GM18499 (cell line): ENCODE results near the gene KRT4.

ENCODE experiments used
- ATAC-seq: cut with Tn5 transposase; IDR thresholded peaks from one replicate; pipeline ENCODE4 v1.9.1; 2021; ENCODE audit warnings: moderate number of reproducible peaks; ENCODE audit not compliant: insufficient read depth, unreplicated experiment

KRT4 gene

DNA sequence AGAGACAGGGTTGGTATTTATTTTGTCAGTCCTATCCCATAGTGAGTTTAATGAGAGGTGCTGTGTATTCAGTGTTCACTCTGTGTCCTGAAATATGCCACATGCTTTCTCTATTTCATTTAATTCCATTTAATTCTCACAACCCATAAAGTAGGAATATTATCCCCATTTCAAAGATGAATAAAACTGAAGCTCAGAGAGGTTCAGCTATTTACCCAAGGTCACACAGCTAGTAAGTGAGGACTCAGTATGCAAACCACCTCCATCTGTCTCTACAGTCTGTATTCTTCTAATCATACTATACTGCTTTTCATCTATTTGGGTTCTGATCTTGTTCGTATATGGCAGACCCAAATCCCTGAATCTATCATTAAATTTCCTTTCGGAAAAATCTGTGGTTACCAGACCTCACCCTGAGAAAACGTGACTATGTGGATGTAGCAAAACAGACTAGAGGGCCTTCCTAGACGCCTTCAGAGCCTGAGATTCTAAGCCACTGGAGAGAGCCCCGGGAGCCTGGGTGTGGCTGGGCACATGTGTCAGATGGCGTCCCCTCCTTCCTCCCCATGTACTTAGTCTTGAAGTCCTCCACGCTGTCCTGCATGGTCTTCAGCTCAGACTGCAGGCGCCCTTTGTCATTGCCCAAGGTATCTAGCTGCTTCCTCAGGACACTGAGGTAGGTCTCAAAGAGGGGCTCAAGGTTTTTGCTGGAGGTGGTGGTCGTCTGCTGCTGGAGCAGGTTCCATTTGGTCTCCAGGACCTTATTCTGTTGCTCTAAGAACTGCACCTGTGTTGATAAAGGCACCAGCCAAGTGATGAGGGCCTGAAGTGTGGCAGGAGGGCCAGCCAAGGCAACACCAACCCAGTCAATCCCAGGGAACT is 2.5 kb downstream of the KRT4 start:
- no peak for ATAC-seq

DNA sequence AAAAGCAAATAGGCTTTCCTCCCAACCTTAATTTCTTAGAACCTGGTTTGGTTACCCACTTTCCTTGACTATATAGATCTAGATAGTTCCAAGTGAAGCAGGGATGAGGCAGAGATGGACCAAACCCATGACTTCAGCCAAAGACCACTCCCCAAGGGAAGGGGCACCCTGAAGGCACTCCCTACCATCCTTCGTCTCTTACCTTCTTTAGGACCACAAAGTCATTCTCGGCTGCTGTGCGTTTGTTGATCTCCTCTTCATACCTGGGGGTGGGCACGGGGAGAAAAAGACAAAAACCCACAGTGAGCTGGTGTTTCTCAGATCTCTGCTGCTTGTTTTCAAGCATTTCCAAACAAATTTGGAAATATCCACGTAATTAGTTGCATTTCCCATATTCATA is 3.4 kb downstream of the KRT4 start:
- ATAC-seq: no peak

DNA sequence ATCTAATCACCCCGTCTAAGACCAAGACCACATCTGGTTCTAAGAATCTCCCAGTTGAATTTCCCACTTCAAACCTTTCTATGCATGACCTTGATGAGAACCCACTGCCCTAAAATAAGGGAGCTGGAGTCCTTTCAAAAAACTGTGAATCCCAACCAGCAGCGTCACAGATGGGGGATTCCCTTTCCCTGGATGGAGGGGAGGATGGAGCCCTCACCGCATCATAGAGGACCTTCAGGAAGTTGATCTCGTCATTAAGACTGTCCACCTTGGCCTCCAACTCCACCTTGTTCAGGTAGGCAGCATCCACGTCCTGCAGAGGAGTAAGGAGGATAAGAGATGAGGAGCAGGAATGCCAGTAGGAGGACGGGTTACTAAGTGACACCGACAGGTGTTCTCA is 4.8 kb downstream of the KRT4 start:
- ATAC-seq: no peak

DNA sequence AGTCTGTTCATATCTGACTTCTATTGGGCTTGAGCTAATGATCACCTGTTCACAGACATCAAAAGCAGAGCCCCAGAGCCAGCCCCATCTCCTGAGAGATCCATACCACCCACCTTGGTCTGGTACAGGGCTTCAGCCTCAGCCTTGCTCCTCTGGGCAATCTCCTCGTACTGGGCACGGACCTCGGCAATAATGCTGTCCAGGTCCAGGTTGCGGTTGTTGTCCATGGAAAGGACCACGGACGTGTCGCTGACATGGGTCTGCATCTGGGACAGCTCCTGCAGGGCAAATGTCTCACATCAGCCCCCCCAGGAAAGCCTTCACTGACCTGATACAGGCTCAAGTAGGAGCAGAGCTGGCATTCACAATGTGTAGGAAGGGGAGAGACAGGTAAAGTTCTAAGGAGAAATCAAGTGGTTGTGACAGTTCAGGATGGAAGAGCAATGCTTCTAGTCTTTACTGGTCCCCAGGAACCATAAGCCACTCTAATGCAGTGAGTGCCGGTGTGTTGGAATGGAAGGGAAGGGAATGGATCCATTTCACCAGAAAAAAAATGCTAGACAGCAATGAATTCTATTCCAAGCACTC is 5.2 kb downstream of the KRT4 start:
- ATAC-seq: no peak

DNA sequence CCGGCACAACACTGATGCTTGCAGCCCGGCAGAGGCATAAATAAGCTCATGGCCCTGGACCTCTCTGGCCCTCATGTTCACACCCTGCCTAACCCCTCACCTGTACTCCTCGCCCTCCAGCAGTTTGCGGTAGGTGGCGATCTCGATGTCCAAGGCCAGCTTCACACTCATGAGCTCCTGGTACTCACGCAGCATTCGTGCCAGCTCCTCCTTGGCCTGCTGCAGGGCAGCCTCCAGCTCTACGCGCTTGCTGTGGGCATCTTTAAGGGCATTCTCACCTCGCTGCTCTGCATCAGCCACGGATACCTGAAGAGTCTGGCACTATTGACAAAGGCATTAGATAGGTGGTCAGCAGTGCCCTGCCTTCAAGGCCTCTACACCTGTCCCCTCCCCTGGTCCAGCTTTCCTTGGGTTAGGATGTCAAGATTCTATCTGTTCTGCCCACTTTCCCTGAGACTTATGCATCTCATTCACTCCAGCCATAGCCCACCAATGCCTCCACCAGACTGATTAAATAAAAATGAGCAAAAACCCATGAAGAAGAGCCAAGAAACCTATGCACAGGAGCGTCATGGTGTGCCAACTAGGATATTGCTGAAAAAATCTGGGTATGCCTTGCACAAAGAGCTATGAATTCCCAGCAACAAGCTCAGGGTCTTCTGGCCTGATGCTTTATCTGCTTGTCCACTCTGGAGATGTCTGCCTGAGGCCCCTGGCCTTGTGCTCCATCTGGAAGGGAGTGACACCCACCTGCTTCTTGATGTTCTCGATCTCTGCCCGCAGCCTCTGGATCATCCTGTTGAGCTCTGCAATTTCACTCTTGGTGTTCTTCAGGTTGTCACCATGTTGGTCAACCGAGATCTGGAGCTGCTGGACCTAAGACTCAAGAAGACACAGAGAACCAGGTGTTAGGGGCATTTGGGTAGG is 6.1 kb downstream of the KRT4 start:
- no peak for ATAC-seq

DNA sequence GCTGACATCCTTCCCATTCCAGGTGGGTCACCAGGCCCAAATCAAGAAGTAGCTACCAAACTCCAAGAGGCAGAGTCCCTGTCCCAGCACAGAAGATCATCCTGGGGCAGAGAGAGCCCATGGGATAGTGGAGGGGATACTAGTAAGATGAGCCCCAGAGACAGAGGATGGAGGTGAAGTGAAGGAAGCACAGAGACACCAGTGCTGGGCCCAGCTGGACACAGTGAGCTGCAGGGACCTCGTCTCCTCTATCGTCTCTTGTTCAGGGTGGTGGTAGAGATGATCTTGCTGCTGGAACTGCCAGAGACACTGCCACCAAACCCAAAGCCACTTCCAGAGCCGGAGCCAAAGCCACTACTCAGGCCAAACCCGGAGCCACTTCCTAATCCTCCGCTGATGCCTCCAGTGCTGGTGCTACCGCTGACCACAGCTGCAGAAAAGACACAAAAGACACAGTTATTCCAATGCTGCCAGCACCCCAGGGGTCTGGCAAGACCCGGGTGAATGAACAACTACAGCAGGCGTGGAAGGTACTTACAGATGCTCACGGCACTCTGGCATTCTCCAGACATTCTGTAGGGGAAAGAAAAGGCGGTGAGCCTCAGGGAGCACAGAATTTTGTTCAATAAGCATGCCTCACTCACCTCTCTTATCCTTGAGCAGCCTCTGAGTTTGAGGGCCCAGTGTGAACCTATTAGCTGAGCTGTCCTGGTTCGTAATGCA is 6.9 kb downstream of the KRT4 start:
- no peak for ATAC-seq

DNA sequence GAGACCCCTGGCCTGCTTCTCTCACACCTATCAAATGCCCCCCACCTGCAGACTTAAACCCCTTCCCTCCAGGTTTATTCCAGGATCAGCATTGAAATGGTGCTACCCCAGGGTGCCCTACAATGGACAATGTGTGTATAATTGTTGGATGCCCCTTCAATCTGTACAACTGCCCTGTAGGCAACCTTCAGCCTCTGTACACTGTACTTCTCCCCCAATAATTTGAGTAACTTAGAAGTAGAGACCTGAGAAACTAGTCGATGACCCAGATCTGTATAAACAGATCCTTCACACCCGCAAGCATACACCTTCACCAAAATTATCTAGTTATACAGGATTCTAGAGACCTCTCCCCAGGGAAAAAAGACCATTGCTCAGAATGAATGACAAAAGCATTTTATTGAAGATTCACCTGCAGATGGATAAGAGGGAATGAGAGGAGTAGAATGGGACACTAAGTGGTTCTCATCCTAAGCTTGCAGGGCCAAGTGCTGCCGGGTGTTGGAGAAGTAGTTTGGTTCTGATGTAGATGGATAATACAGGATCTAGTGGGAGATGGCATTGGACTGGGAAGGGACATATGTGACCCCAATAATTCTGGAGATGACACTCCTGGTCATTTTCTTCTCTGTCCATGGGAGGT is 7.6 kb downstream of the KRT4 start:
- ATAC-seq: no peak

DNA sequence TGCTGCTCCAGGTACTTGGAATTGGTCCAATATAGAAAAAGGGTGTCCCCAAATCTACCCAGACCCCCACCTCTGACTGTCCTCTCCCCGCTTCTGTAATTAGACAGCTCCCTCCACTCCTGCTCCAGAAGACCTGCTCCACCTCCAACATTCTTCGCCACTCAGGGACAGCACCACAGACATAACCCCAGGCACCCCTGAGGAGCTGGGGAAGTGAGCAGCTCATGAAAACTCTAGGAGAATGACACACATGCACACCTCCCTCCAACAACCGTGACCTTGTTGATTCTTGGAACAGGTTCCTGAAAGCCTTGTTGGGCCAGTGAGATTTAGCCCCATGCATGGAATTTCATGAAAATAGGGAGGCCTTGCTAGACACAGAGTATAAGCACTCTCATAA is 8.2 kb downstream of the KRT4 start:
- ATAC-seq: no peak

DNA sequence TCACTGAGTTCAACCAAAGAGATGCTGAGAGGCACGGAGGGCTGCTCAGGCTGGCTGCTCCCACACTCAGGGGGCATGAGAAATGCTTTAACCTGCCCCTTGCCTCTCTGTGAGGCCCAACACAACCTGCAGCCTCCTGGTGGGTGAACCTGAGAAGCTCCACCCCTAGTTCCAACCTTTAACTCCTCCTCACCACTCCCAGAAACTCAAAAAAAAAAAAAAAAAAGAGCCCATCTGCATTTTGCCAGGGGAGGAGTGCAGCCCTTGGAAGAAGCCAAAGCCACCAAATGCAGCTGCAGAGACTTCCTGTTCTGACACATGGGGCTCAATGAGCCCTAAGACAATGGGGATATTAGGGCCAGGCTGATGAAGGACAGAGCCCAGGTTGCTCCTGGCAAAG is 8.9 kb downstream of the KRT4 start:
- ATAC-seq: no peak

DNA sequence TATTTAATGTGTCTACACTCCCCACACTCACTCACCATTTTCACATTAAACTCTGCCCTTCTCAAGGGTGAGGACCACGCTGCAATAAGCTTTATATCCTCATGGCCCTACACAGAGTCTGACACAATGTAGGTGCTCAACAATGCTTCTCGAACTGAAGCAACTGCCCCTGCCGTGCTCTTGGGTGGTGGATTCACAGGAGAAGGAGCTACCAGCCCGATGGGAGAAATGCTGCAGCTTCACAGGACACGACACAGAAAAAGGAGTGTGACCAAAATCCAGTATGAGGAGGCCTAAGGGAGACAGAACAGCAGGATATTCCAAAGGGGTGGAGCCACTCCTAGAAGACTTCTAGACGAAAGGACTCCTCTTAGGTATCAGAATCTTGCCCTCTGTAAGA is 11.5 kb downstream of the KRT4 start:
- ATAC-seq: no peak

DNA sequence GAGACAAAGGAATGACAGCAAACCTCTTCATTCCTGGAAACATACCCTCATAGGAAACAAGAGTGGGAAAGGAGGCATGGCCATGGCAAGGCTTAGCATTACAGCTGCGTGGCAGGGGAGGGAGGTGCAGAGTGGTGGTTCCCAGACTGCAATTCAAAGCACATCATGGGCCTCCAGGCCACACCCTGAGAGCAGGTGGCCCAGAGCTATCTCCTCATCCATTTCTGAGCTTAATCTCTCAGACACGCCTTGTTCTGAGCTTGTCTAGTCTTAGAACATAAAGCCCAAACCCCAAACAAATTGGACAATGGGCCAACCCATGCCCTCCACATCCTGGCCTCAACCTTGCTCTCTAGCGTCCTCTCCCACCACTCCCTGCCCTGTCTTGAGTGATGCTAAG is 12.1 kb downstream of the KRT4 start:
- no peak for ATAC-seq

DNA sequence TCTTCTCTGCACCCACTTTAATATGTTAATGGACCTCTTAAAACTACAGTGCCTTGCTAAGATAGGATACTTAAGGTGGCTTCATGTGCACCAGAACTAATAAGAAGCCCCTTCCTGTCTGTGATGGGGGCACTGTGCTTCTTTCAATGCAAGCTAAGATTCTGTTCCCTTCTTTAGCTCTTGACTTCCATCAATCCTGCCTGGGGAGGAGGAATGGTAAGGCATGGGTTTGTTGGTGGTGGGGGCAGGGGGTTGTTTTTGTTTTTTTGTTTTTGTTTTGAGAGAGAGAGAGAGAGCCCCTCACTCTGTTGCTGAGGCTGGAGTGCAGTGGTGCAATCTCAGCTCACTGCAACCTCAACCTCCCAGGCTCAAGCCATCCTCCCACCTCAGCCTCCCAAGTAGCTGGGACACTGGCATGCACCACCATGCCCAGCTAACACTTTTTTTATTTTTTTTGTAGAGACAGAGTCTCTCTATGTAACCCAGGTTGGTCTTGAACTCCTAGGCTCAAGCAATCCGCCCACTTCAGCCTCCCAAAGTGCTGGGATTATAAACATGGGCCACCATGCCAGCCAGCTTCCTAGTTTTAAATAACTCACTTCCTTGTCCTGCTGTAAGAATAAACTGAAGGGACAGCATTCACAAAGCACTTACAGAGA is 13.5 kb downstream of the KRT4 start:
- ATAC-seq: no peak

DNA sequence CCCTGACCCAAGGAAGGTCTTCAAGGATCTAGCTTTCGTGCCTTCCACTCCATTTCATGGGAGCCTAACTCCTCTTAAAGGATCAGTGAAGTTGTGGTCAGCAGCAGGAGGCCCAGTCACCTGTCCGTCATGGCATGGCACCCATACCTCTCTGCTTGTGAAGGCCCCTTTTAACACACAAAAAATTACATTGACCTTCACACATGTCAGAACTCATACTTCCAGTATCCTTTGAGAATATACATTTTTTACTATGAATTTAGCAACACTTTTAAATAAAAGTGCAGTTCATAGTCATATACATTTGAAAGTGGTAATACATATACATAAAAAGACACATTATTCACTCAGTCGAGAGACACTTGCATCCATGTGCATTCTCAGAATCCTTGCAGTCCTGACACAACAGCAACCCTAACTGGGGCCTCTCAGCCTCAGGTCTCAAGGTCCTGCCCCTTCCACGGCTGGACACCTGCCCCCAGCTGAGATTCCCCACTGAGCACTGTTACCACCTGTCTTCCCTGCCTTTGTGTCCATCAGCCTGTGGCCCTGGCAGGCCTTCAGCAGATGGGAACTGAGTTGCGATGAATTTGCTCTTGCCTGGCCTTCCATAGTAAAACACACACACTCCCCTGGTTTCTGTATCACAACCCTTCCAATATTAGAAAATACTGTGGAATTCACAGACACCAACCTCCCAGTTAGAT is 14.3 kb downstream of the KRT4 start:
- no peak for ATAC-seq

DNA sequence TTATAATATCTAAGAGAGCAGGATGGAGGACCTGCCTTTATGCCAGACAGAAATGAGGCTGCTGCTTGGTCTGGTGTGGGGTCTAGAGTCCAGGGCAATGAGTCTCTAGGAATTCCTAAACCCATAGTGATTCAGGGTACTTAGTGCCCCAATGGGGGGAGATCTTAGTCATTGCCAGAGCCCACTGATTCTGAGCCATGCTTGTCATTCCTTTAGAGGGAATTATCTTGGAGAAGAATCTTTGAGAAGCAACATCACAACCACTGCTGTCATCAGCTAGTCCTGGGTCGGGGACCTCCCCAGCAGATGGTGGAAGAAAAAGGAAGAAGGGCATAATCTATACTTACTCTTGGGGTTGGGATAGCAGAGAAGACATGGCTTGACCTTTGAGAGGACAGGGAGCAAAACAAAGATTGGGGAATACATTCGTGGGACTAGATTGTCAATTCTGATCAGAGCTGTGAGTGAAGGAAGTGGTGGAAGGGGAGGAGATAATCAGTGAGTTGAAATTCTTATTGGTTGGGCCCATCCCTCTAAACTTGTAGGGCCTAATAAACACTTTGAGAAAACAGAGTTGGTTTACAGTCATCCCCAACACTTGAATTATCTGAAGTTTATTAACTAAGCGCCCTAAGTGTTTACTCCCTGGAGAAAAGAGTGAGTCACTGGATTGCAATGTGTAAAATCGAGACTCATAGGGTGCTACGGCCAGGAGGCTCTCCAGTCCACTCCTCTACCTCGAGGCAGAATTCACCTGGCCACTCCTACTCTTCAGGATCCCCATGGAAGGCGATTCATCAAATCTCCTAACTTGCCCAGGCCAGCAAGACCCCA is 15.0 kb downstream of the KRT4 start:
- no peak for ATAC-seq

DNA sequence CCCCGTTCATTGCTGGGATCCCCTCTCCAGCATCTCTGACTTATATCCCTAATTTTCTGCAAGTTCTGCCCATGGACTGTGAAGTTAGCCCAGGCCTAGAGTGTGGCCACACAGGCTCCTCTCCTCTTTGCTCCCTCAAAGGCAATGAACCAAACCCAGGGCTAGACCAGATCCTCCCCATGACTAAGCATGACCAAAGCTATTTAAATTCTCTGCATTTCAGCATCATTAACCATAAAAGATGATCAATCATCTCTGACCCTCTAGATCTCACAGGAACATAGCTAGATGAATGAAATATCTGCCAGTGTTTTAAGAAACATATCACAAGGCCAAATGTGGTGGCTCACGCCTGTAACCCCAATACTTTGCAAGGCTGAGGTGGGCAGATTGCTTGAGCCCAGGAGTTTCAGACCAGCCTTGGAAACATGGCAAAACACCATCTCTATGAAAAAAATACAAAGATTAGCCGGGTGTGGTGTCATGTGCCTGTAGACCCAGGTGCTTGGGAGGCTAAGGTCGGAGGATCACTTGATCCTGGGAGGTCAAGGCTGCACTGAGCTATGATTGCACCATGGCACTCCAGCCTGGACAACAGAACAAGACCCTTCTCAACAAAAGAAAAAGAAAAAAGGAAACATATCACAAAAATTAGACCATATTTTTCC is 15.8 kb downstream of the KRT4 start:
- ATAC-seq: no peak

DNA sequence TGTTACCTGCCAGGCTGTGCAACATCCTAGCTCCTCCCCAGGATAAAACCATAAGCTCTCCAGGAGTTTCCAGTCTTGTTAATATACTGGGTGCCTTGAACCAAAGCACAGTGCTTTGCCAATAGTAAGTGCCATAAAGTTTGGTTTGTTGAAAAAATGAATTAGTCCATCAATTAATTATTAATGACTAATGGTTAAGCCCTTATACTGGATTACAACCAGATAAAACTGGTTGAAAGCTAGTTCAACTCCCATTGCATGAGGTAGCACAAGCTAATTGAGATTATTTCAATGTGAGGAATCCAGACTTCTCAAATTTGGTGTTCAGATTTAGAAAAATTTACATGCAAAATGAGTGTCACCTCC is 16.4 kb downstream of the KRT4 start:
- ATAC-seq: no peak

DNA sequence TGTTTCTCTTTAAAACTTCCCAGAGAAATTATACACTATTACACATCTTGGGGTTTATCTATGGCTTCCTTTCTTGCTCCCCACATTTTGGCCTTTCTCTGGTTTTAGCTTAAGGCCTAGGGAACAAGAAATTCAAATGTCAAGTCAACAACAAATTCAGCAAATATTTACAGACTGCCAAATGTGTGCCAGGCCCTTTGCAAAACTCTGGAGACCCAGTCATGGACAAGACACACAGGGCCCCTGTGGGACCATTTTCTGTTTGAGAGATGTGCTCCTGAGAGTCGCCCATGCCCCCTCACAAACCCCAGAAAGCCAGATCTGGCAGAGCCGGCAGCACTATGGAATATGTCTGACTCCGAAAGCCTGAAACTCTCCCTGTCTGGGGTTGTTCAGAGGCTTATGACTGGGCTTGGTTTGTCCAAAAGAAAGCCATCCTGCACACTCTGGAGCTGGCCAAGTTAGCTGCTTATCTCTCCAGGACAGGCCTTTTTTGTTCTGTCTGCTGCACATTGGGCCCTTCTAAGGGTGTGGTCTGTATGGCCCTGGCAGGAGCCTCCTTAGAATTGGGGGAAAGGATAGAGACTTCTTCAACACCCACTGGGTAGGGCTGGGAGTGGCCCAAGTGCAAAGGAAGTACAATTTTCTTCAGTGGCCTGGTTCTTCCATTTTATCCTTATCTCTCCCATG is 16.9 kb downstream of the KRT4 start:
- ATAC-seq: no peak
